WTC11 (cell line): ENCODE results near the gene ACACA. TPM values are rescaled to one million over a fixed set of nuclear protein-coding genes. Genes with fewer than 3 reads are reported as not detected.
A peak's percentile ranks its signal among the peaks of the same experiment; 100 is the strongest.

ENCODE experiments used
- ATAC-seq: fragments of 200-7000 bp; cut with Tn5 transposase; 2 replicates; pipeline ENCODE4 v1.10.0; 2021; ENCODE audit warnings: mild to moderate bottlenecking, moderate library complexity
- CTCF ChIA-PET: fragments of 300-600 bp; sonication (Branson Sonifier 250); formaldehyde crosslinking; loops from one replicate; lab custom pipeline; 2021; ENCODE audit warnings: antibody characterized with exemption; lab: Charles Lee
- POLR2A ChIA-PET: fragments of 350-600 bp; sonication (Branson Sonifier 250); formaldehyde crosslinking; loops from one replicate; lab custom pipeline; 2021; ENCODE audit warnings: antibody characterized with exemption; lab: Charles Lee
- DNase-seq: peaks from one replicate; pipeline ENCODE4 v3.0.0; 2021; ENCODE audit warnings: low spot score
- H3K27ac Mint-ChIP-seq: 2 replicates; pipeline ENCODE4 v1.8.0; 2021; ENCODE audit warnings: mixed read lengths
- H3K27me3 Mint-ChIP-seq: 2 replicates; pipeline ENCODE4 v1.8.0; 2021; ENCODE audit warnings: low read depth, mild to moderate bottlenecking, moderate library complexity, mixed read lengths
- H3K36me3 Mint-ChIP-seq: 2 replicates; pipeline ENCODE4 v1.8.0; 2021; ENCODE audit warnings: mixed read lengths
- H3K4me1 Mint-ChIP-seq: 2 replicates; pipeline ENCODE4 v1.8.0; 2022; ENCODE audit warnings: mixed read lengths
- H3K4me3 Mint-ChIP-seq: 2 replicates; pipeline ENCODE4 v1.8.0; 2021; ENCODE audit warnings: mild to moderate bottlenecking, moderate library complexity, mixed read lengths
- H3K9me3 Mint-ChIP-seq: 2 replicates; pipeline ENCODE4 v1.8.0; 2021; ENCODE audit warnings: mixed read lengths
- JAZF1 ChIP-seq: fragments of 250-450 bp; sonication (Bioruptor Pico); IDR thresholded peaks from 2 replicates; pipeline ENCODE4 v1.9.0; 2021; ENCODE audit warnings: moderate library complexity, mild to moderate bottlenecking, inconsistent platforms
- NFE2L1 ChIP-seq: sonication (generic); formaldehyde crosslinking; IDR thresholded peaks from 2 replicates; pipeline ENCODE4 v1.8.1; 2023; ENCODE audit warnings: missing genetic modification reagents
- NFYB ChIP-seq: sonication (generic); formaldehyde crosslinking; conservative IDR thresholded peaks from 2 replicates; pipeline ENCODE4 v1.8.0; 2022; ENCODE audit warnings: low read depth, missing genetic modification reagents
- ZNF263 ChIP-seq: sonication (generic); formaldehyde crosslinking; IDR thresholded peaks from 2 replicates; pipeline ENCODE4 v1.8.1; 2022; ENCODE audit warnings: low read depth, mild to moderate bottlenecking, moderate library complexity, missing genetic modification reagents
- ZNF423 ChIP-seq: fragments of 250-450 bp; sonication (Bioruptor Pico); IDR thresholded peaks from 2 replicates; pipeline ENCODE4 v2.1.2; 2022; ENCODE audit warnings: mild to moderate bottlenecking, moderate library complexity
- total RNA-seq: library from RNA; stranded (reverse); gene quantifications from 3 replicates; pipeline ENCODE4 v1.2.3, GENCODE V29; 2021
- TF ChIP-seq, protein P1 (sequence below): sonication (generic); formaldehyde crosslinking; IDR thresholded peaks from 2 replicates; pipeline ENCODE4 v1.8.1; 2022; ENCODE audit warnings: missing genetic modification reagents, borderline replicate concordance
- TF ChIP-seq, protein P2 (sequence below): fragments of 250-450 bp; sonication (Bioruptor Pico); IDR thresholded peaks from 2 replicates; pipeline ENCODE4 v1.8.0; 2021; ENCODE audit warnings: mild to moderate bottlenecking
- TF ChIP-seq, protein P3 (sequence below): fragments of 250-450 bp; sonication (Bioruptor Pico); conservative IDR thresholded peaks from 2 replicates; pipeline ENCODE4 v1.9.0; 2021; ENCODE audit warnings: mild to moderate bottlenecking
- TF ChIP-seq, protein P4 (sequence below): sonication (generic); formaldehyde crosslinking; IDR thresholded peaks from 2 replicates; pipeline ENCODE4 v1.8.1; 2023; ENCODE audit warnings: mild to moderate bottlenecking, missing genetic modification reagents
- TF ChIP-seq, protein P5 (sequence below): fragments of 250-450 bp; sonication (Bioruptor Pico); IDR thresholded peaks from 2 replicates; pipeline ENCODE4 v1.9.0; 2021; ENCODE audit warnings: mild to moderate bottlenecking
- TF ChIP-seq, protein P6 (sequence below): sonication (generic); formaldehyde crosslinking; IDR thresholded peaks from 2 replicates; pipeline ENCODE4 v1.8.1; 2022; ENCODE audit warnings: mild to moderate bottlenecking, moderate library complexity, missing genetic modification reagents
- TF ChIP-seq, protein P7 (sequence below): sonication (generic); formaldehyde crosslinking; IDR thresholded peaks from 2 replicates; pipeline ENCODE4 v1.8.0; 2022; ENCODE audit warnings: mild to moderate bottlenecking, missing genetic modification reagents

The ACACA gene
- total RNA-seq, 1 experiment from 2014 or later, result 167 TPM

DNA sequence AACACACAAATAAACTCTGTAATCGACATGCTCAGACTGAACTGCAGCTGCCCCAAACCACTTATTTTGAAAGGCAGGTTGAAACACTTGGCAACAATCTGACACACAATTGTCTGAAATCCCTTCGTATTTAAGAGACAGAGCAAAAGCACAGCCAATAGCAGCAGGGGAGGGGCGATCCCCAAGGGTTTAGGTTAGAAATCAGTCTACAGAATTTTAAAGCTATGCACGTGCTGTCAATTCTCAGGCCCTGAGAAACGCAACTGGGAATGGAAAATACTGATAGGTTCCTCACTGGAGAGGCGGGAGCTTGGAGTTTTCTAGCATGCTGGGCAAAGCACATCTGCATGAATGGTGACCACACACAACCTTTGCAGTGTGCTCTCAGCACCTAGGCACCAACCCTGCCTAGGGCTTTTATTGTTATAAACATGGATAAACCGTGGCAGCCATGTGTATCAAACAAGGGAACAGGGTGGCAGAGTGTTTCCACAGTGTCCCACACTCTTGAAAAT is 289.9 kb downstream of the ACACA start (continued):
- TF ChIP-seq, protein P1, sequence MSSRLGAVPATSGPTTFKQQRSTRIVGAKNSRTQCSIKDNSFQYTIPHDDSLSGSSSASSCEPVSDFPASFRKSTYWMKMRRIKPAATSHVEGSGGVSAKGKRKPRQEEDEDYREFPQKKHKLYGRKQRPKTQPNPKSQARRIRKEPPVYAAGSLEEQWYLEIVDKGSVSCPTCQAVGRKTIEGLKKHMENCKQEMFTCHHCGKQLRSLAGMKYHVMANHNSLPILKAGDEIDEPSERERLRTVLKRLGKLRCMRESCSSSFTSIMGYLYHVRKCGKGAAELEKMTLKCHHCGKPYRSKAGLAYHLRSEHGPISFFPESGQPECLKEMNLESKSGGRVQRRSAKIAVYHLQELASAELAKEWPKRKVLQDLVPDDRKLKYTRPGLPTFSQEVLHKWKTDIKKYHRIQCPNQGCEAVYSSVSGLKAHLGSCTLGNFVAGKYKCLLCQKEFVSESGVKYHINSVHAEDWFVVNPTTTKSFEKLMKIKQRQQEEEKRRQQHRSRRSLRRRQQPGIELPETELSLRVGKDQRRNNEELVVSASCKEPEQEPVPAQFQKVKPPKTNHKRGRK (CRISPR knock-in tag), result no peak
- TF ChIP-seq JAZF1 (CRISPR knock-in tag), result no peak
- TF ChIP-seq, protein P2, sequence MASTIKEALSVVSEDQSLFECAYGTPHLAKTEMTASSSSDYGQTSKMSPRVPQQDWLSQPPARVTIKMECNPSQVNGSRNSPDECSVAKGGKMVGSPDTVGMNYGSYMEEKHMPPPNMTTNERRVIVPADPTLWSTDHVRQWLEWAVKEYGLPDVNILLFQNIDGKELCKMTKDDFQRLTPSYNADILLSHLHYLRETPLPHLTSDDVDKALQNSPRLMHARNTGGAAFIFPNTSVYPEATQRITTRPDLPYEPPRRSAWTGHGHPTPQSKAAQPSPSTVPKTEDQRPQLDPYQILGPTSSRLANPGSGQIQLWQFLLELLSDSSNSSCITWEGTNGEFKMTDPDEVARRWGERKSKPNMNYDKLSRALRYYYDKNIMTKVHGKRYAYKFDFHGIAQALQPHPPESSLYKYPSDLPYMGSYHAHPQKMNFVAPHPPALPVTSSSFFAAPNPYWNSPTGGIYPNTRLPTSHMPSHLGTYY (CRISPR knock-in tag), result no peak

DNA sequence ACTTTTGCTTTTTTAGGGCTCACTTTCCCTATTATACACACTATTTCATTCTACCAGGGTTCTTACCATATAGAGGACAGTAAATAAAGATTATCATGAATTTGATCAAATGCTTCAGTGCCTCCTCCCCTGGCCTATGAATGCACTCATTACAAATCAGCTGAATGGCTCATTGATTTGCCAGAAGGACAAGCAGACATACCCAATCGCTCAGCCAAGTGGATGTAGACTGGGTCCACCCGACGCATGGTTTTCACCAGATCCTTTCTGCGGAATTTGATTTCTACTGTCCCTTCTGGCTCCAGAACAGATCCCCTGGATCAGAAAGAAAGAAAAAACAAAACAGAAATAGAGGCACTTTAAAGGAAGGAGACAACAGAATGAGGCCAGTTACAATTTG is 295.3 kb downstream of the ACACA start:
- H3K4me3 Mint-ChIP-seq, result no peak overlapping the region
- H3K27ac Mint-ChIP-seq, result no peak overlapping the region
- no peaks in the 10 kb centered on the region for H3K27me3 Mint-ChIP-seq
- H3K36me3 Mint-ChIP-seq, result peaks cover 36% of the 10 kb centered on the region
- ChIA-PET CTCF (interaction anchor here (0.6 to 1.5 kb wide), 2 partner anchors 63 to 1683 kb away, joined by 3 to 4 read pairs; no protein-coding TSS in a partner anchor), POLR2A (no interaction called here)
- H3K9me3 Mint-ChIP-seq, result no peaks in the 10 kb centered on the region
- ATAC-seq (no peak), DNase-seq (no peak)
- H3K4me1 Mint-ChIP-seq, result peaks cover 35% of the 10 kb centered on the region
- TF ChIP-seq, protein P2 (CRISPR knock-in tag), result no peak
- TF ChIP-seq, protein P3, sequence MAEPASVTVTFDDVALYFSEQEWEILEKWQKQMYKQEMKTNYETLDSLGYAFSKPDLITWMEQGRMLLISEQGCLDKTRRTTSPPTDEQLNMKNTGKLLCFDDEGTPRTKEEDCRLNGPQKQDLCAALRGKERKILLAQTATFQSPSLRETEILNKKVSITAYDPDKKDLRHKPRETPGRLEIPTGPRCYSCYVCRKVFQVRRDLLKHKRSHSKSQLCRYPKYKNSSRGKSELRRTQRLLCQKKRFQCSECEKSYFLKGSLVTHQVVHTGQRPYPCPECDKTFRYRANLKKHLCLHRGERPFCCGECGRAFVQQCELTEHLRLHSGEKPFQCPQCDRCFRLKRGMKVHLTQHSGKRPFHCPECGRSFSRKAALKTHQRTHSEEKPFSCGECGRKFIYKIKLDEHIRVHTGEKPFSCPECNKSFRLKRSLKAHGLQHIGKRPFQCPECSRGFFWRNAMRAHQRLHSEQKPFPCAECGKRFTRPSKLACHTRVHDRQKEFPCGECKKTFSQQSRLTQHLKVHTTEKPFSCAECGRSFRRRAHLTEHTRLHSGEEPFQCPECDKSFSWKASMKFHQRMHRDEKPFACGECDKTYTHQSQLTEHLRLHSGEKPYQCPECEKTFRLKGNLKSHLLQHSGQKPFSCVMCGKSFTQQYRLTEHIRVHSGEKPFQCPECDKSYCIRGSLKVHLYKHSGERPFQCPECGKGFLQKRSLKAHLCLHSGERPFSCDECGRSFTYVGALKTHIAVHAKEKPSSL (CRISPR knock-in tag), result no peak
- TF ChIP-seq, protein P4, sequence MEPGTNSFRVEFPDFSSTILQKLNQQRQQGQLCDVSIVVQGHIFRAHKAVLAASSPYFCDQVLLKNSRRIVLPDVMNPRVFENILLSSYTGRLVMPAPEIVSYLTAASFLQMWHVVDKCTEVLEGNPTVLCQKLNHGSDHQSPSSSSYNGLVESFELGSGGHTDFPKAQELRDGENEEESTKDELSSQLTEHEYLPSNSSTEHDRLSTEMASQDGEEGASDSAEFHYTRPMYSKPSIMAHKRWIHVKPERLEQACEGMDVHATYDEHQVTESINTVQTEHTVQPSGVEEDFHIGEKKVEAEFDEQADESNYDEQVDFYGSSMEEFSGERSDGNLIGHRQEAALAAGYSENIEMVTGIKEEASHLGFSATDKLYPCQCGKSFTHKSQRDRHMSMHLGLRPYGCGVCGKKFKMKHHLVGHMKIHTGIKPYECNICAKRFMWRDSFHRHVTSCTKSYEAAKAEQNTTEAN, result no peak
- no peak for TF ChIP-seq ZNF423
- TF ChIP-seq ZNF263 (CRISPR knock-in tag), result no peak
- no peak for TF ChIP-seq NFYB (CRISPR knock-in tag)
- TF ChIP-seq, protein P5, sequence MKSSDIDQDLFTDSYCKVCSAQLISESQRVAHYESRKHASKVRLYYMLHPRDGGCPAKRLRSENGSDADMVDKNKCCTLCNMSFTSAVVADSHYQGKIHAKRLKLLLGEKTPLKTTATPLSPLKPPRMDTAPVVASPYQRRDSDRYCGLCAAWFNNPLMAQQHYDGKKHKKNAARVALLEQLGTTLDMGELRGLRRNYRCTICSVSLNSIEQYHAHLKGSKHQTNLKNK (CRISPR knock-in tag), result no peak
- TF ChIP-seq, protein P6, sequence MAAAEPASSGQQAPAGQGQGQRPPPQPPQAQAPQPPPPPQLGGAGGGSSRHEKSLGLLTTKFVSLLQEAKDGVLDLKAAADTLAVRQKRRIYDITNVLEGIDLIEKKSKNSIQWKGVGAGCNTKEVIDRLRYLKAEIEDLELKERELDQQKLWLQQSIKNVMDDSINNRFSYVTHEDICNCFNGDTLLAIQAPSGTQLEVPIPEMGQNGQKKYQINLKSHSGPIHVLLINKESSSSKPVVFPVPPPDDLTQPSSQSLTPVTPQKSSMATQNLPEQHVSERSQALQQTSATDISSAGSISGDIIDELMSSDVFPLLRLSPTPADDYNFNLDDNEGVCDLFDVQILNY (CRISPR knock-in tag), result no peak
- TF ChIP-seq, protein P7, sequence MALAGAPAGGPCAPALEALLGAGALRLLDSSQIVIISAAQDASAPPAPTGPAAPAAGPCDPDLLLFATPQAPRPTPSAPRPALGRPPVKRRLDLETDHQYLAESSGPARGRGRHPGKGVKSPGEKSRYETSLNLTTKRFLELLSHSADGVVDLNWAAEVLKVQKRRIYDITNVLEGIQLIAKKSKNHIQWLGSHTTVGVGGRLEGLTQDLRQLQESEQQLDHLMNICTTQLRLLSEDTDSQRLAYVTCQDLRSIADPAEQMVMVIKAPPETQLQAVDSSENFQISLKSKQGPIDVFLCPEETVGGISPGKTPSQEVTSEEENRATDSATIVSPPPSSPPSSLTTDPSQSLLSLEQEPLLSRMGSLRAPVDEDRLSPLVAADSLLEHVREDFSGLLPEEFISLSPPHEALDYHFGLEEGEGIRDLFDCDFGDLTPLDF (CRISPR knock-in tag), result no peak

DNA sequence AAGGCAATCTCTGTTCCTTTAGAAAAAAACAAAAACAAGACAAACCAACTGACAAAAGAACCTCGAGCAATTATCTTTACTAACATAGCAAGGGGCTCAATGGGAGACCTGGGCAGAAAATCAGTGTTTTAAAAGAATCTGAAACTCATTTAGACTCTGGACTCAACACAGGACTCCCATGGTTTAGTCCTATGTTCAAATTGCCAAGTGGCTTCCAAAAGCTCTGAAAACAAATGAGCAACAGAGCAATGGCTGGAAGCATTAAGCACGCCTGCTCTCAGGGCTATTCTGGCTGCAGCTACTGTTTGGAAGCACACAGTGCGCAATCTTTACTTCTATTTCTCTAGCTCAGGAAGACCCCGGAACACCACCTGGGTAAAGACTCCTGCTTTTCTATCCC is 295.9 kb downstream of the ACACA start:
- CTCF ChIA-PET, result interaction anchor here (1.5 kb wide), 1 partner anchor 64 kb away, joined by 4 read pairs; no protein-coding TSS in a partner anchor
- H3K36me3 Mint-ChIP-seq, result peaks cover 32% of the 10 kb centered on the region

More for the DNA sequence above, 295.9 kb downstream of the ACACA start:
- peaks cover 39% of the 10 kb centered on the region for H3K4me1 Mint-ChIP-seq
- POLR2A ChIA-PET, result no interaction called here
- no peaks in the 10 kb centered on the region for H3K9me3 Mint-ChIP-seq
- H3K27ac Mint-ChIP-seq, result peak overlapping the region; percentile 34; the same call in 1 of the 2 replicates
- DNase-seq (no peak), ATAC-seq (no peak)
- H3K4me3 Mint-ChIP-seq, result no peak overlapping the region
- H3K27me3 Mint-ChIP-seq, result no peaks in the 10 kb centered on the region
- TF ChIP-seq, protein P2 (CRISPR knock-in tag), result no peak
- TF ChIP-seq NFE2L1, result no peak
